Activated gamma-delta T cell treated with Interleukin-2 at 50 U/mL for 16 hours (primary cell): ENCODE data around the gene TMEM119.
"Not testable (repeated sequence)": the region's sequence is repeated elsewhere in the genome, so short reads cannot be mapped to it uniquely, and the experiment has no call there.

Experiments
- DNase-seq: peaks from one replicate; pipeline ENCODE4 v3.0.0-alpha.2; 2020

Gene TMEM119

GRCh38 chr12:108598553-108599250 is 818 bp upstream of the TMEM119 start:
- DNase-seq: no peak

GRCh38 chr12:108596854-108597558 is 878 bp downstream of the TMEM119 start:
- no peak for DNase-seq

GRCh38 chr12:108595711-108596647 is 1.9 kb downstream of the TMEM119 start:
- no peak for DNase-seq

GRCh38 chr12:108594960-108595710 is 2.7 kb downstream of the TMEM119 start:
- DNase-seq: no peak

GRCh38 chr12:108594323-108594903 is 3.5 kb downstream of the TMEM119 start:
- DNase-seq: no peak

- DNase-seq: no peak
Observed at GRCh38 chr12:108592033-108592909, 5.6 kb downstream of the TMEM119 start.

- no peak for DNase-seq
Observed at GRCh38 chr12:108591267-108591980, 6.5 kb downstream of the TMEM119 start.

- not testable (repeated sequence) for DNase-seq
Observed at GRCh38 chr12:108590463-108590862, 7.4 kb downstream of the TMEM119 start.

GRCh38 chr12:108589840-108590229 is 8.0 kb downstream of the TMEM119 start:
- DNase-seq: no peak

- no peak for DNase-seq
Observed at GRCh38 chr12:108589028-108589839, 8.7 kb downstream of the TMEM119 start.

GRCh38 chr12:108587826-108588225 is 10.1 kb downstream of the TMEM119 start:
- no peak for DNase-seq

- DNase-seq: no peak
Observed at GRCh38 chr12:108586306-108586705, 11.6 kb downstream of the TMEM119 start.

GRCh38 chr12:108585864-108586263 is 12.0 kb downstream of the TMEM119 start:
- DNase-seq: no peak

GRCh38 chr12:108584456-108585065 is 13.3 kb downstream of the TMEM119 start:
- no peak for DNase-seq

- no peak for DNase-seq
Observed at GRCh38 chr12:108583991-108584390, 13.9 kb downstream of the TMEM119 start.

- no peak for DNase-seq
Observed at GRCh38 chr12:108582978-108583770, 14.7 kb downstream of the TMEM119 start.

- no peak for DNase-seq
Observed at GRCh38 chr12:108582509-108582908, 15.4 kb downstream of the TMEM119 start.
